Sigmoid colon (tissue), 4 donors: ENCODE measurements around the gene GLIS1.

Experiments
- EP300 ChIP-seq, 4 donors: sonication (generic); formaldehyde crosslinking; IDR thresholded peaks; one replicate each; pipeline ENCODE4 v1.6.1; 2017; ENCODE audit warnings: antibody characterized with exemption in 4 of 4
- POLR2A ChIP-seq, 2 donors: fragments of 450-650 bp; IDR thresholded peaks; one replicate each; pipeline ENCODE4 v1.6.1; 2016; ENCODE audit warnings: antibody characterized with exemption in 2 of 2, mild to moderate bottlenecking in 2 of 2, moderate library complexity in 2 of 2
- TF ChIP-seq, protein P1 (sequence below), 4 experiments: fragments of 450-650 bp in 3 of 4; fragments of 200-600 bp in 1 of 4; IDR thresholded peaks; one replicate each; pipeline ENCODE4 v1.5.1; 2016 to 2019; ENCODE audit warnings: antibody characterized with exemption in 4 of 4, mild to moderate bottlenecking in 3 of 4, moderate library complexity in 2 of 4

DNA sequence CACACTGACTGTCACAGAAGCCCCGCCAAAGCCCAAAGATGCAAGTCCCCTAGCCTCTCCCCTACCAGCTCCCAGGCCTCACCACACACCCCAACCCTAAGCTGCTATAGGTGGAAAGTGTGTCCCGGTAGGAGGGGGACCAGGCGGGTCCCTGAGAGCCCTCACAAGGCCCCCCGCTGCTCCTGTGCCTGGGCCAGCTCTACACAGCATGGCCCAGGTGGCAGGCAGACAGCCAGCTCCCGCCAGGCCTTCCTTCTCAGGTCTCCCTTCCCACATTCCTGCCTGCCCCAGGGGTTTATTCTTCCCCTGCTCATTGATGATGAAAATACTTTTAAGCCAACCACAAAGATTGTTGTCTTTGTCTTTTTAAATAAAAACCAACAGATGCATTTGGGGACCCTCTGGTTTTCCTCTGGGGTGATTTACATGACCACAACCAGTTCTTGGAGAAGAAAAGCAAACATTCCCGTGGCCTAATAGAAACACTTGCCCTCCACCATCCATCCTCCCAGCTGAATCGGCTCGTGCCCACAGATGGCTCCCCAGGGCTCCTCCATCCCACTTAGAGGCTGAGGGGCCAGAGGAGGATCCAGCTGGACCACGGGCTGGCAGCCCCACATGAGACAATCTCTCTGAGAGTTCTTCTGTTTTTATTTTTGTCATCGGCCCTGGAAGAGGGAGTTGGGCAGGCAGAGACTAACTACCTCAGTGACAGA, 186.7 kb downstream of the GLIS1 start:
- TF ChIP-seq POLR2A (IDR thresholded peaks at IDR 0.05): no peak
- TF ChIP-seq, protein P1, sequence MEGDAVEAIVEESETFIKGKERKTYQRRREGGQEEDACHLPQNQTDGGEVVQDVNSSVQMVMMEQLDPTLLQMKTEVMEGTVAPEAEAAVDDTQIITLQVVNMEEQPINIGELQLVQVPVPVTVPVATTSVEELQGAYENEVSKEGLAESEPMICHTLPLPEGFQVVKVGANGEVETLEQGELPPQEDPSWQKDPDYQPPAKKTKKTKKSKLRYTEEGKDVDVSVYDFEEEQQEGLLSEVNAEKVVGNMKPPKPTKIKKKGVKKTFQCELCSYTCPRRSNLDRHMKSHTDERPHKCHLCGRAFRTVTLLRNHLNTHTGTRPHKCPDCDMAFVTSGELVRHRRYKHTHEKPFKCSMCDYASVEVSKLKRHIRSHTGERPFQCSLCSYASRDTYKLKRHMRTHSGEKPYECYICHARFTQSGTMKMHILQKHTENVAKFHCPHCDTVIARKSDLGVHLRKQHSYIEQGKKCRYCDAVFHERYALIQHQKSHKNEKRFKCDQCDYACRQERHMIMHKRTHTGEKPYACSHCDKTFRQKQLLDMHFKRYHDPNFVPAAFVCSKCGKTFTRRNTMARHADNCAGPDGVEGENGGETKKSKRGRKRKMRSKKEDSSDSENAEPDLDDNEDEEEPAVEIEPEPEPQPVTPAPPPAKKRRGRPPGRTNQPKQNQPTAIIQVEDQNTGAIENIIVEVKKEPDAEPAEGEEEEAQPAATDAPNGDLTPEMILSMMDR (IDR thresholded peaks at IDR 0.05): no peak
- TF ChIP-seq EP300 (IDR thresholded peaks at IDR 0.05): no peak
